HG03520 (cell line): ENCODE results near the gene CABLES2.

Source experiments
- ATAC-seq: cut with Tn5 transposase; IDR thresholded peaks from one replicate; pipeline ENCODE4 v1.9.1; 2021; ENCODE audit warnings: mild to moderate bottlenecking, moderate library complexity; ENCODE audit not compliant: unreplicated experiment

CABLES2 gene, protein sequence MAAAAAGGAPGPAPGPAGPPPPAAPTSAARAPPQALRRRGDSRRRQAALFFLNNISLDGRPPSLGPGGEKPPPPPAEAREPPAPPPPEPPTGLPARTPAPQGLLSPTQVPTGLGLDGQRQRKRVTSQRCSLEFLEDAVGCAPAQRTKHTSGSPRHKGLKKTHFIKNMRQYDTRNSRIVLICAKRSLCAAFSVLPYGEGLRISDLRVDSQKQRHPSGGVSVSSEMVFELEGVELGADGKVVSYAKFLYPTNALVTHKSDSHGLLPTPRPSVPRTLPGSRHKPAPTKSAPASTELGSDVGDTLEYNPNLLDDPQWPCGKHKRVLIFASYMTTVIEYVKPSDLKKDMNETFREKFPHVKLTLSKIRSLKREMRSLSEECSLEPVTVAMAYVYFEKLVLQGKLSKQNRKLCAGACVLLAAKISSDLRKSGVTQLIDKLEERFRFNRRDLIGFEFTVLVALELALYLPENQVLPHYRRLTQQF

DNA sequence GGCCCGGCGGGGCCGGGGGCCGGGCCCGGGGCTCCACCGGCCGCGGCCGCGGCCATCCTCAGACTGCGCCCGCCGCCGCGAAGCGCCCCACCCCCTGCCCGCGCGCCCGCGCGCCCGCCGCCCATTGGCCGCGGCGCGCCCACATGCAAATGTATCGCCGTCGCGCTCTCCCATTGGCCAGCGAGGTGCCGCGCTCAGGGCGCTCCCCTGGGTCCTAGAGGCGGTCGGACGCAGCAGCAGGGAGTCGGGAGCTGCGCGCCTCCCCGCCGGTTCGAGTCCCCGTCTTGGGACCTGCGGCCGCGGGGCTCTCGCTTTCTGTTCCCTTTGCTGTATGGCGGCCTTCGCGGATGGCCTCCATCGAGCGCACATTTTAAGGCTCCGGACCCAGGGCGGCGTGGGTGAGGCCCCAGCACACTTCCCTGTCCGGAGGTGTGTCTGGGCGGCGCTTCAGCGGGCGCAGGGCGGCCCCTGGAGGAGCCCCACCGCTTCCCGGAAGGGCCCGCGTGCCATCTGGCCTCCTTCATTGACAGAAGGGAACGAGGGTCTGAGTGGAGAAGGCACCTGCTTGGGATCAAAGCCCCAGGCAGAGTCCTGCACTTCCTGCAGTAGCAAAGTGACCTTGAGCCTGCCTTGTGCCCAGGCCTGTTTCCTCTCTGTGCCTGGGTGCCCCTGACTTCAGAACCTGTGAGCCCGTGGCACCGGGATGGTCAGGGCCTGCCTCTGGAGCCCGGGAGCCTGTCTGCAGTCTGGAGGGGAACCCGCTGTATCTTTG lies at the start of gene CABLES2:
Gene CABLES2 (minus strand): TSS at position 65 of the 772 bp plus-strand sequence. CDS start 9 bp downstream, at position 56.
- ATAC-seq, result peak; percentile 83

DNA sequence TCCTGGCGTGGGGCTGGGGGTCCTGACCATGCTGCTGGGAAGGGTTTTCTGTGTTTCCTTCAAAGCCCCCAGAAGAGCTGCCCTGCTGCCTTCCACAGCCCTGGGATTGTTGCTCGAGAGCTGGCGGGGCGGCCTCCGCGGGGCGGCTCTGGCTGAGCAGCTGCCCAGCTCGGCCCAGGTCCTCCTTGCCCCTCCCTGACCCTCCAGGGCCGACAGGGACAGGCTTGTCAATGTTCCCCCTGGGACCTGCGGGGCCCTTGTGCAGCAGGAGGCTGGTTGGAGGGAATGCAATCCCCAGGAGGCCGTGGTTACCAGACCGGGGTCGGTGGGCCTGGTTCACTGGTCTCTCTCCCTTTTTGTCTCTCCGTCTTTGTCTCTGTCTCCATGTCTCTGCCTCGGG lies 48.8 kb upstream of the CABLES2 start:
- ATAC-seq, result no peak

DNA sequence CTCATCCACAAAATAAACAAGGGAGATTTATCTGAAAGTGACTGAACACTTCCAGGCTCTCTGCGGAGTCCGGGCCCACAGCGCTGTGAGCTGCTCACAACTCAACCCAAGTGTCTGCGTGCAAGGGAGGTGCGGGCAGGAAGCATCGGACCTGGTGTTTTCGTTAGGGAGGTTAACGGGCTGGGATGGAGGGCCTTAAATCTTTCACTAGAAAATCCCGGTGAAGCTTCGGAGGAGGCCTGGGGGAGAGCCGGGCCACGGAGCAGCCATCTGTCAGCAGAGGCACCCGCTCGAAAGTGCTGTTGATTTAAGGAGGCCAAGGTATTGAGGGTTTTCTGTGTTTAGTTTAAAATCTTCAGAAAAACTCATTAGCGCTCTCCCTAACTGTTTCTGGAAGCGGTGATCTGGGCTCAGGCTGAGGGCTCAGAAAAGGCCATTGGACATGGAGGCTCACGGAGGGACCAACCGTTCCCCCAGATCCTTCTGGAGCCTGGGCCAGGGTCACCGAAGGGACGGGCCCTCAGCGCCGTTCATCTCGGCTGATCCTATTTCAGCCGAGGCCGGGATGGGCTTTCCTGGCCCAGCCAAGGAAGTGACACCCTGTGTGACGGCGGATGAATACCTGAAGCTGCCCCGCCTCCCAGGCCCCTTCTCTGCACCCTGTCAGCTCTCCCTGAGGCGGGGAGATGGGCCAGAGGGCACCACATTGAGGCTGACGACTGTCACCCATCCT lies 48.0 kb upstream of the CABLES2 start:
- no peak for ATAC-seq

DNA sequence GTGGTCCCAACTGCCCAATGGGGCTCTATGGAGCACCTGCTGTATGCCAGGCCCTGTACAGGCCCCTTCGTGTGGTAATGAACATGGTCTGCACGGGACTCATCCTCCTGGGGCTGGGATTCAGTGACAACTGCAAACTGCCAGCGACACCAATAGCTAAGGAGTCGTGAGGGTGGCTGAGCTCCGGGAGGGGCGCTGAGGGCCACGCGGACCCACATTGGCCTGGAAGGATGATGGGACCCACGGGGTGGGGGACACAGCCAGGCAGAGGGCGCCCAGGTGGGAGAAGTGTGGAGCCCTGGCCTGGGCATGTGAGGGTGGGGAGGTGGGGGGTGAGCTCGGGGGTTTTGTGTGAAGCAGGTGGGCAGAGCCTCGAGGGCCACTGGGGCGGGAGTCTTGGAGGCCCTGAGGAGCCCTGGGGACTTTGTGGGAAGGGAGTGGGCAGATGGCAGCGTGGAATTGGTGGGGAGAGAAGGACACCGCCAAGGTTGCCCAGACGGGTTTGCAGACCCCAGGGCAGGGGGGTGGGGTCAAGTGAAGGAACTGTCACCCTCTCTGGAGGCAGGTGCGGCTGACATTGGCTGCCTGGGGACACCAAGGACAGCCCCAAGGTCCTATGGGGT lies 46.2 kb upstream of the CABLES2 start:
- ATAC-seq, result no peak

DNA sequence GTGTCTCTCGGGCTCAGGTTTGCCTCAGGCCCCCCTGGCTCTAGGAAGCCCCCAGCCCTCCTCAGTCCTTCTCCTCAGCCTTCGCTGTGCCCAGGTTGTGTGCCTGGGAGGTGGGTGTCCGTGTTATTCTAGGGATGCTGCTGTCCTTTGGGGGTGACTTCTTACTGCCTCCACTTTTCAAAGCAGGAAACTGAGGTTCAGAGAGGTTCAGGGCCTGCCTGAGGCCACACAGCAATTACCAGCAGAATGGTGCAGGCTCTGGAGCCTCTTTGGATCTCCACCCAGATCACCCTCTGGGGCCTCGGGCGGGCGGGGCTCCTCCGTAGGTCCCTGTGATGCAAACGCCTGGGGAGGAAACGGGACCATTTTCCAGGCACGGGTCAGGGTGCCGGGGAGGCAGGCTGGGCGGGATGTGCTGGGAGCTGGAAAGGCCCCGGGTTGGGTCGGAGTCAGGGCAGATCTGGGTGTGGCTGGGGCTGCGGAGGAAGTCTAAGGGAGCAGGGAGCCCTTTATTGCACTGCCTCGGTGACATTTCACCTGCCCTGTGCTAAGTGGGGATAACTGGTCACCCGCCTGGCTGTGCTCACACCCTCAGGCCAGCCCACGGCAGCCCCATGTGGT lies 45.5 kb upstream of the CABLES2 start:
- ATAC-seq, result no peak

DNA sequence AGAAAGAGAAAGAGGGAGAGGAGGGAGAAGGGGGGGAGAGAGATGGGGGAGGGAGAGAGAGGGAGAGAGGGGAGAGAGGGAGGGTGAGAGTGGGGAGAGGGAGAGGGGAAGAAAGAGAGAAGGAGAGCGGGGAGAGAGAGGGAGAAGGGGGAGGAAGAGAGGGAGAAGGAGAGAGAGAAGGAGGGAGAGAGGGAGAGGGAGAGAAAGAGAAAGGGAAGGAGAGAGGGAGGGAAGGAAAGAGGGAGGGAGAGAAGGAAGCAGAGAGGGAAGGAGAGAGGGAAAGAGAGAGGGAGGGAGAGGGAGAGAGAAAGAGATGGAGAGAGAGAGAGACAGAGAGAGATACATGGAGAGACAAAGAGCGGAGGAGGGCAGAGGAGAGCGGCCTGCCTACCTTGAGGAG lies 44.9 kb upstream of the CABLES2 start:
- ATAC-seq, result no peak

DNA sequence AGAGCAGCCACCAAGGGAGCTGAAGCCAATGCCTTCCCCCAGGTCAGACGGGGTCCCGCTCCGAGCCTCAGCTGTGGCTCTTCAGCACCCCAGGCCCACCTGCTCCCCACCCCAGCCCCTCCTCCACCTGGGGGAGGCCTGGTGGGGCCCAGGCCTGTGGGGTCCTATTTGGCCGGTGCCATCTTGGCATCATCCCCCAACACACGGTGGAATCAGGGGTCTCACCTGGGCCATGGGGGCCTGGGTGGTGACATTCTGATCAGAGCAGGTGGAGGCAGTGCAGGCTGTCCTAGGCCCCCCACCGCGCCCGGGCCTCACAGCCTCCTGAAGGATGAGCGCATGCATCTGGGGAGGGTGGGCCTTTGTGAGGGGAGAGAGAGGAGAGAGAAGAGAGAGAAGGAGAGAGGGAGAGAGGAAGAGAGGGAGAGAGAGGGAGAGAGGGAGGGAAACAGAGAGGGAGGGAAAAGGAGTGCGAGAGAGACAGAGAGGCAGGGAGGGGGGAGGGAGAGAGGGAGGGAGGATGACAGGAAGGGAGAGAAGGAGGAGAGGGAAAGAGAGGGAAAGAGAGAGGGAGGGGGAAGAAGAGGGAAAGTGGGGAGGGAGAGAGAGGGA lies 44.2 kb upstream of the CABLES2 start:
- ATAC-seq, result no peak

DNA sequence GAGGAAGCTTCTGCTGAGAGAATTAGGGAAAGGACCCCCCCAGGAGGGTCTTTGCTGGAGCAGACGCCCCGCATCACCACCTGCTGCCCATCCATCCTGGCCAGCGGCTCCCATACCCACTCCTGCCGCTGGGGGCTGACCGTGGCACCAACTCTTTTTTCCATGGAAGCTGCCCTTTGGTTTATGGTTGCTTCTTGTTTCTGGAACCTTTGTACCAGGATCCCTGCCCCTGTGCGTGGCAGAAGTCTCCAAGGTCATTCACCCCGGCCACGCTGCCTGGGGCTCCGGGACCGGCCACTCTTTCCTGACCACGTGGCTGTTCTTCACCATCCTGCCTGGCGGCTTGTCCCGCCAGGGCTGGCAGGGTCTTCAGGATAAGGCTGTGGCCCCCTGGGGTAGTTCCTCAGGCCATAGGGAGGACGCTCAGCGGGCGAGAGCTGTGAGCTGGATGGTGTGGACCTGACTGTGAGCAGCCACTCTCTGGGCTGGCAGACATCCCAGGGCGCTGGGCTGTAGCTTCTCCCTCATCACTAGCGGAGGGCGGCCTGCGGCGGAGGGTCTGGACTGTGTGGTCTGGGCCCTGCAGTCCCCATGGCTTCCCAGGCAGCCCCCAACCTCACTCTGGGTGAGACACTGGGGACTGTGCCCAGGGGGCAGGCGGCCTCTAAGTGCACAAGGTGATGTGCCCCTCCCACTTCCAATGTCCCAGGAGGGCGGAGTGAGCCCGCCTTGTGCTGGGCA lies 43.0 kb upstream of the CABLES2 start:
- ATAC-seq, result no peak

DNA sequence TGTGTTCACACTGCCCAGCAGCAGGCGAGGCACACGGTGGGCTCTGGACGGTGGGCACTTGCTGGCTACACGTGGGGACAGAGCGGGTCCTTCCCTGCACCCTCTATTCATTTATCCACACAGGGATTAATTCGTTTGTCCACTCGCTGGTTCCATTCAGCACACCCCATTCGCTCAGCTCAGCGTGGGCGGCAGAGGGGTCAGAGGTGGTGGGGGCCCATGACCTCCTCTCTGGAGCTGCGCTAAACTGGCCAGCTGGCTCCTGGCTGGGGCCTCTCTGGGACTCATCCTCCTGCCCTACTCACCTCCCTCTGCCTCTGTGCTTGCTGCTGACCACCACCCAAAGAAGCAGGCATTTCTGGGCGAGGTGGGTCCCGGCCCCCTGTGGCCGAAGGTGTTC lies 41.7 kb upstream of the CABLES2 start:
- ATAC-seq, result no peak

DNA sequence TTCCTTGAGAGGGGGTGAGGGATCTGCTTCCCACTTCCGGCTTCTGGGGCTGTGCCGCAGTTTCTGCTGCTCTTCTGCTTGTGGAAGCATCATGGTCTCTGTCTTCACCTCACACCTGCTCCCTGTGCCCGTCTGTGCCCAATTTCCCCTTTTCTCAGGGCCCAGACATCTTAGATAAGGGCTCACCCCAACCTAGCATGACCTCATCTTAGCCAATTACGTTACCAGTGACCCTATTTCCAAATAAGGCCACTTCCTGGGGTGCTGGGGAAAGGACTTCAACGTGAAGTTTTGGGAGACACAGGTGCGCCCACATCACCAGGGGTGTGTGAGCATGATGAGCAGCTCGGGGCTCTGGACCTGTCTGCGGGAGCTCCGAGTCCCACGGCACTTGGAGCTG lies 41.0 kb upstream of the CABLES2 start:
- no peak for ATAC-seq

DNA sequence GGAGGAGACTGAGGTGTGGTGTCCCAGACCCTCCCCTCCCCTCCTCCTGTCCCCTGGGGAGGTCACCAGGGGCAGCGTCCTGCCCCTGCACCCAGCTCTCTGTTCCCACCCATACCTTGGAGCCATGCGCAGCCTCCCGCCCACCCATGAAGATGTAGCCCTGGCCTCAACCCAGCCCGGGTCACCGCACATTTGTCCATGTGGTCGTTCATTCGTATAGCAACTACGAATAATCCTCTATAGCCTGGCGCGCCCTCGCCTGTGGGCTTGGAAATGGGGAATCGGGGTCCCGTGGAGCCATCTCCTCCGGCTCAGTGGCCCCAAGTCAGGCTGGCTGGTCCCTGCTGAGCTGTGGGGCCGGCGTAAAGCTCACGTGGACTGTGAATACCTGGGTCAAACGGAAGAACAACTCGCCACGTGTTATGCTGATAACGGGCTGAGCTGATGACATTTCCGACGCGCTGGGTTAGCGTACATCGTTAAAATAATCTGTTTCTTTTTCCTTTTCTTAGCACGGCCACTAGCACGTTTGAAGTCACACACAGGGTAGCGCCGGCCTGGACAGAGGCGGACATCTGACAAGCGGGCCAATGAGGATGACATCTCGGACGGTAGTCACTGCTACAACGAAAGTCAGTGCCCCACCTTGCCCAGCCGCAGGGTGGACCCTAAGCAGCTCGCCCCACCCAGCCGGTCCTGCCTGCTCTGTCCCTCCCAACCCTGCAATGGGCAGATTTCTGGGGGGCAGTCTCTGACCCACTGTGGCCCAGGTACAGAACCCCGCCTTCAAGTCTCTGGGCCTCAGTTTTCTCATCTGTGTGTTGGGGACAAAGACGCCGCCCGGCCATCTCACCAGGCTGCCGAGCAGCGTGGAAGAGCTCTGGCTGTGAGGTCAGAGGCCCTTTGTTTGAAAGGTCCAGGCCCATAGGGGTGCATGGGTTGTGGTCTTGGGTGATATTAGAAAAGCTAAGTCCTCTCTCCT lies 40.1 kb upstream of the CABLES2 start:
- ATAC-seq, result no peak

DNA sequence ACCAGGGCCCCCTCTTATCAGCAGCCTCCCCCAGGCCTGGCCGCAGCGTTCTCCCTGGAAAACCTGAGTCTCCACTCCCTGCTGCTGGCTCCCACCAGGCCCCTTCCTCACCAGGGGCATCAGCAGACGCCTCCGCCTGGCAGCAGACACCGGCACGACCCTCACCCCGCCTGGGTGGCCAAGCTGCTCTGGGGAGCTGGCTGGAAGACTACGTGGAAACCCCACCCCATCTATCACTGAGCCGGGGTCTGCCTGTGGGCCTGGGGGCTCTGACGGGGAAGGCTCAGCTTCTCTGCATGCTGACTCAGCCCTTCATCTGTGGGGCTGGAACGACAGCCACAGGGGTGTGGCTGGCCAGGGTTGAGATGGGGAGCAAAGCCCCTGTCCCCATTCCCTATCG lies 39.4 kb upstream of the CABLES2 start:
- no peak for ATAC-seq

DNA sequence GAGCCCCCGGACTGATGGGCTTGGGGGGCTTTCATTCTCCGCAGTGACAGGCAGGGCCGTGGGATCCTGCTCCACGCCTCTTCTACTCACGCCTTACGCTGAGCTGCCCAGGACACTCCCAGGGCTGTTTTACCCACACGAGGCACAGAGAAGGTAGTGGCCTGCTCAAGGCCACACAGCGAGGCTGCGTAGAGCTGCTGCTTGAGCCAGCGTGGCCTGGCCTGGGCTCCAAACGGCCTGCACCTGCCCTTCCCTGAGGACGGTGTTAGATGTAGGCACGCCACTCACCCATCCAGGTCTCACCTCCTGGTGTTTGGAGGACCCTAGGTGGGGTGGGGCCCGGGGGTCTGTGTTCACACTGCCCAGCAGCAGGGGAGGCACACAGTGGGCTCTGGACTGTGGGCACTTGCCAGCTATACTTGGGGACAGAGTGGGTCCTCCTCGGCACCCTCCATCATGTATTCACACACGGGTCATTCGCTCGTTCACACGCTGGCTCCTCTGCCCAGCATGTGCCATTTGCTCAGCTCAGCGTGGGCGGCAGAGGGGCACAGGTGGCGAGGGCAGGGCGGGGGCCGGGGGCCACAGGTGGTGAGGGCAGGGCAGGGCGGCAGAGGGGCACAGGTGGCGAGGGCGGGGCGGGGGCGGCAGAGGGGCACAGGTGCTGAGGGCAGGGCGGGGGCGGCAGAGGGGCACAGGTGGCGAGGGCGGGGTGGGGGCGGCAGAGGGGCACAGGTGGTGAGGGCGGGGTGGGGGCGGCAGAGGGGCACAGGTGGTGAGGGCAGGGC lies 38.7 kb upstream of the CABLES2 start:
- ATAC-seq, result no peak

DNA sequence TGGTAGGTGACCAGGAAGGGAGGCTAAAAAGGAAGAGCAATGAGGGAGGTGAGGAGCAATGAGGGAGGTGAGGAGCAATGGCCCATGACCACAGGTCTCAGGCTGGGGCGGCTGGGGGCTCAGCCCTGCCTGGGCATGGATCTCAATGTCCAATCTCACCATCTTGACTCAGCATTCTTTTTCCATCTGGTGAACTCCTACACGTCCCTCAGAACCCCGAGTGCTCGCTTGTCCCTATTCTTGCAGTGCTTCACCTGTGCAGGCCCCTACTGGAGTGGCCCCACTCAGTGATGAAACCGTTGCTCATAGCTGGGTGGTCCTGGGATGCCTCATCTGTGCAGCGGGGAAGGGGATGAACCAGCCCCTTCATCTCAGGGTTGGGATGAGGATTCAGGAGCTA lies 37.2 kb upstream of the CABLES2 start:
- no peak for ATAC-seq

DNA sequence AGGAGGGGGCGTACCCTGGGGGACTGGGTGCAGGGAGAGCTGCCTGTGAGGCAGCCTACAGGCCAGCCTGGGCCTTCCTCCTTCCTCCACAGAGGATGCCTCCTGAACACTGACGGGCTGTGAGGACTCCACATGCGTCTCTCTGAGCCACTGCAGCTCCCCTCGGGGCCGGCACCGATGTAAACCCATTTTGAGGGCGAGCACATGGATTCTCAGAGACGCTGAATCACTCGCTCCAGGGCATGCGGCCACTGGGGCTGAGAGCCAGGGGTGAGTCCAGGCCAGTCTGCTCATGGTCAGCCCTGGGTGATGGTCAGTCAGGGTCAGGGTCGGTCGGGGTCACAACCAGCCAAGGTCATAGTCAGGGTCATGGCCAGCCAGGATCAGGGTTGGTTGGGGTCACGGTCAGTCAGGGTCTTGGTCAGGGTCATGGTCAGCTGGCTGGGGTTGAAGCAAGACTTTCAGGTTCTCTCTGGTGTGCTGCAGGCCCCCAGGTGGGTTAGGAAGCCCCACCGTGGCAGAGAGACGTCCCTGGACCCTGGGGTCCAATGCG lies 35.0 kb upstream of the CABLES2 start:
- ATAC-seq, result no peak

DNA sequence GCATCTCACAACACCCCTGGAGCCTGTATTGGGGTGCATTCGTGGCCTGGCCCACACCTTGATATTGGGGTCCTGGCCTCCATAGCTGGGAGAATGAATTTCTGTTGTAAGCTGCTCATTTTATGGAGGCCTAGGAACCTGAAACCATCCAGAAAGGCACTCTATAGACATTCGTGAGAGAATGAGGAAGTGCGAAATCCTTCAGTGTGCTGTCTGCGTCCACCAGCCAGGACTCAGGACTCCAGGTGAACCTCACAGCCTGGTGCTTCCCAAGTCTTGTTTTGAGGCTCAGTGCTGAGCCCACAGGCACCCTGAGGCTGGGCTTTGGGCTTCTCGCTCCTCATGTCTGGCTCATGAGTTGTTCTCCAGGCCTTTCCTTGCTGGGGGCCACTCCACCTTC lies 32.1 kb upstream of the CABLES2 start:
- ATAC-seq, result no peak

DNA sequence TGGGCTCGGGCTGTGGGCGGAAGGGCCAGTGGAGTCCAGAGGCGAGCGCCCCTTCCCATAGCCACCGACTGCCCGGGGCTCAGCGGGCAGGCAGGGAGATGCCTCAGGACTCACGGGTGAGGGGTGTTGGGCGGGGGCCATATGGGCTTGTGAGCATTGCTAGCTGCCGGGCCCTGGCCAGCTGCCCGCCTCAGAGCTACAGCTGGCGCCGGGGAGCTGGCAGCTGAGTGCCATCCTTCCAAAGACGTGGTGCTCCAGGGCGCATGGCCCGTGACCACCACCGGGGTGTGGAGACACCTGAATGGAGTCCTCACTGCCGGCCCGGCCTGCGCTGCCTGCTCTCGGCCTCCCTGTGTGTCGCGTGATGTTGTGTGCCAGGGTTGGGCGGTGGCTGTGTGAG lies 30.8 kb upstream of the CABLES2 start:
- ATAC-seq, result no peak
